OCI-LY1 (cell line): Measurements from ENCODE around the gene SIAH1.

Experiments used
- EZH2 ChIP-seq: fragments of 200-600 bp; sonication (generic), shearing (Covaris generic); IDR thresholded peaks from 2 replicates; pipeline ENCODE4 v1.8.0; 2017; ENCODE audit warnings: borderline replicate concordance, mixed run types, mild to moderate bottlenecking, antibody characterized with exemption, low read length, moderate library complexity, mixed read lengths
- TF ChIP-seq, protein P1 (sequence below): fragments of 200-600 bp; sonication (generic), shearing (Covaris generic); IDR thresholded peaks from 2 replicates; pipeline ENCODE4 v1.5.1; 2017; ENCODE audit warnings: mild to moderate bottlenecking, antibody characterized with exemption, low read length, moderate library complexity, mixed read lengths

DNA sequence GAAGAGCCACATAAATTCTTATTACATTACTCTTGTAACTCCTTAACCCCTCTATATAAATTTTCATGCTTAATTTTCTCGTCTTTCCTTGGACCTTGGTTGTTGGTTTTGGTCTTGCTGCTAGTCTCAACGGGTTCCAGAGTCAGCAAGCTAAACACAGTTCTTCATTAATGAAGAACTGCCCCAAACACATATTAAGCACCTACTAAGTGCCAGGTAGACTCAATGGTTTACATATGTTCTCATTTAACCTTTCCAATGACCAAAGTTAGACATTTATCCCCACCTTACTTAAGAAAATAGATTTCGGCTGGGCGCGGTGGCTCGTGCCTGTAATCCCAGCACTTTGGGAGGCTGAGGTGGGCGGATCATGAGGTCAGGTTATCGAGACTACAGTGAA is 15.0 kb downstream of the SIAH1 start:
- TF ChIP-seq, protein P1, sequence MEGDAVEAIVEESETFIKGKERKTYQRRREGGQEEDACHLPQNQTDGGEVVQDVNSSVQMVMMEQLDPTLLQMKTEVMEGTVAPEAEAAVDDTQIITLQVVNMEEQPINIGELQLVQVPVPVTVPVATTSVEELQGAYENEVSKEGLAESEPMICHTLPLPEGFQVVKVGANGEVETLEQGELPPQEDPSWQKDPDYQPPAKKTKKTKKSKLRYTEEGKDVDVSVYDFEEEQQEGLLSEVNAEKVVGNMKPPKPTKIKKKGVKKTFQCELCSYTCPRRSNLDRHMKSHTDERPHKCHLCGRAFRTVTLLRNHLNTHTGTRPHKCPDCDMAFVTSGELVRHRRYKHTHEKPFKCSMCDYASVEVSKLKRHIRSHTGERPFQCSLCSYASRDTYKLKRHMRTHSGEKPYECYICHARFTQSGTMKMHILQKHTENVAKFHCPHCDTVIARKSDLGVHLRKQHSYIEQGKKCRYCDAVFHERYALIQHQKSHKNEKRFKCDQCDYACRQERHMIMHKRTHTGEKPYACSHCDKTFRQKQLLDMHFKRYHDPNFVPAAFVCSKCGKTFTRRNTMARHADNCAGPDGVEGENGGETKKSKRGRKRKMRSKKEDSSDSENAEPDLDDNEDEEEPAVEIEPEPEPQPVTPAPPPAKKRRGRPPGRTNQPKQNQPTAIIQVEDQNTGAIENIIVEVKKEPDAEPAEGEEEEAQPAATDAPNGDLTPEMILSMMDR, result no peak
- no peak for TF ChIP-seq EZH2
